Osteoblast (primary cell): ENCODE measurements around the gene ALPK1. TPM values are rescaled to one million over a fixed set of nuclear protein-coding genes. Genes with fewer than 3 reads are reported as not detected.

Experiments used
- DNase-seq: peaks from one replicate; pipeline ENCODE4 v3.0.0; 2011; ENCODE audit warnings: low spot score, mixed read lengths; ENCODE audit not compliant: insufficient read length; ENCODE audit errors: missing footprints
- H2AFZ ChIP-seq: 2 replicates; pipeline ENCODE4 v1.6.0; 2011; ENCODE audit warnings: mild to moderate bottlenecking, low read length
- H3K27ac ChIP-seq: 2 replicates; pipeline ENCODE4 v1.5.1; 2011; ENCODE audit warnings: mild to moderate bottlenecking, low read depth, low read length, moderate library complexity
- H3K27me3 ChIP-seq: 2 replicates; pipeline ENCODE4 v1.6.0; 2012; ENCODE audit warnings: mild to moderate bottlenecking, control low read depth, inconsistent platforms, low read length, moderate library complexity; ENCODE audit not compliant: insufficient read depth
- H3K36me3 ChIP-seq: 2 replicates; pipeline ENCODE4 v1.5.1; 2011; ENCODE audit warnings: mild to moderate bottlenecking, low read length, control low read depth, moderate library complexity; ENCODE audit not compliant: insufficient read depth
- H3K4me1 ChIP-seq: 2 replicates; pipeline ENCODE4 v1.5.1; 2011; ENCODE audit warnings: mild to moderate bottlenecking, low read length, control low read depth, moderate library complexity; ENCODE audit not compliant: insufficient read depth
- H3K4me2 ChIP-seq: 2 replicates; pipeline ENCODE4 v1.6.0; 2011; ENCODE audit warnings: mild to moderate bottlenecking, low read length; ENCODE audit not compliant: insufficient read depth
- H3K4me3 ChIP-seq: fragments of 200-600 bp; sonication (generic); 3 replicates; pipeline ENCODE4 v1.5.1; 2012; ENCODE audit warnings: mild to moderate bottlenecking, low read length, inconsistent platforms; ENCODE audit not compliant: insufficient read depth
- H3K79me2 ChIP-seq: 2 replicates; pipeline ENCODE4 v1.6.0; 2012; ENCODE audit warnings: mild to moderate bottlenecking, low read length, control low read depth, inconsistent platforms; ENCODE audit not compliant: insufficient read depth
- H3K9me3 ChIP-seq: 2 replicates; pipeline ENCODE4 v1.5.1; 2011; ENCODE audit warnings: low read depth, low read length, control low read depth
- H4K20me1 ChIP-seq: 2 replicates; pipeline ENCODE4 v1.6.0; 2012; ENCODE audit warnings: mild to moderate bottlenecking, low read length, control low read depth; ENCODE audit not compliant: insufficient read depth
- CTCF ChIP-seq: IDR thresholded peaks from 2 replicates; pipeline ENCODE4 v1.5.1; 2011; ENCODE audit warnings: mild to moderate bottlenecking, low read depth, low read length, moderate library complexity; ENCODE audit errors: extremely low read depth
- total RNA-seq: library from RNA; depleted of rRNA; stranded (reverse); fragments of >200 nt; gene quantifications from 2 replicates; pipeline ENCODE4 v1.2.3, GENCODE V29; 2012

ALPK1 gene
- total RNA-seq, 1 donor, result 39.8 TPM

- no peak for DNase-seq
- Histone ChIP-seq H3K27me3 (no peaks in the 10 kb centered on the region), H2AFZ (no peak overlapping the region), H3K9me3 (no peaks in the 10 kb centered on the region), H3K27ac (no peak overlapping the region), H3K4me2 (no peak overlapping the region), H3K79me2 (no peaks in the 10 kb centered on the region), H4K20me1 (no peaks in the 10 kb centered on the region), H3K36me3 (peaks cover 4% of the 10 kb centered on the region), H3K4me1 (peaks cover 27% of the 10 kb centered on the region), H3K4me3 (no peak overlapping the region)
- no peak for TF ChIP-seq CTCF
These were observed 24.9 kb upstream of the ALPK1 start for GRCh38 chr4:112272292-112272691.

- peaks cover 2% of the 10 kb centered on the region for H3K79me2 ChIP-seq
- H3K4me3 ChIP-seq, result no peak overlapping the region
- H3K4me1 ChIP-seq, result peaks cover 35% of the 10 kb centered on the region
- no peaks in the 10 kb centered on the region for H4K20me1 ChIP-seq
- H3K36me3 ChIP-seq, result peaks cover 8% of the 10 kb centered on the region
- no peak overlapping the region for H3K27ac ChIP-seq
- H3K4me2 ChIP-seq, result no peak overlapping the region
- no peaks in the 10 kb centered on the region for H3K9me3 ChIP-seq
- H3K27me3 ChIP-seq, result no peaks in the 10 kb centered on the region
- DNase-seq, result no peak
- H2AFZ ChIP-seq, result no peak overlapping the region
- no peak for TF ChIP-seq CTCF
These were observed 22.2 kb upstream of the ALPK1 start for GRCh38 chr4:112274959-112275358.

- no peak for TF ChIP-seq CTCF
These were observed 21.1 kb upstream of the ALPK1 start for GRCh38 chr4:112276113-112276512.

GRCh38 chr4:112277220-112277619 is 19.9 kb upstream of the ALPK1 start:
- H3K36me3 ChIP-seq, result peaks cover 10% of the 10 kb centered on the region
- no peak overlapping the region for H3K4me3 ChIP-seq
- H2AFZ ChIP-seq, result no peak overlapping the region
- no peaks in the 10 kb centered on the region for H4K20me1 ChIP-seq
- TF ChIP-seq CTCF, result no peak
- no peaks in the 10 kb centered on the region for H3K27me3 ChIP-seq
- no peaks in the 10 kb centered on the region for H3K9me3 ChIP-seq
- H3K4me1 ChIP-seq, result peaks cover 26% of the 10 kb centered on the region
- H3K27ac ChIP-seq, result no peak overlapping the region
- no peak for DNase-seq
- H3K79me2 ChIP-seq, result peaks cover 8% of the 10 kb centered on the region
- no peak overlapping the region for H3K4me2 ChIP-seq

More at GRCh38 chr4:112276113-112276512, 21.1 kb upstream of the ALPK1 start:
- peaks cover 8% of the 10 kb centered on the region for H3K36me3 ChIP-seq
- no peak overlapping the region for H3K27ac ChIP-seq
- H4K20me1 ChIP-seq, result no peaks in the 10 kb centered on the region
- no peak for DNase-seq
- H2AFZ ChIP-seq, result no peak overlapping the region
- peaks cover 30% of the 10 kb centered on the region for H3K4me1 ChIP-seq
- H3K79me2 ChIP-seq, result peaks cover 2% of the 10 kb centered on the region
- no peaks in the 10 kb centered on the region for H3K27me3 ChIP-seq
- no peak overlapping the region for H3K4me2 ChIP-seq
- H3K9me3 ChIP-seq, result no peaks in the 10 kb centered on the region
- no peak overlapping the region for H3K4me3 ChIP-seq
